ENCODE results near the gene MBNL2.

GRCh38 chr13:97223711-97224541 is 1.8 kb downstream of the MBNL2 start:
- TF ChIP-seq POLR2A (IDR thresholded peaks at IDR 0.05) (peak in 1 of 2 donors; percentile 34), CTCF (IDR thresholded peaks at IDR 0.05) (peak in 4 of 12 donors; percentile 17 to 39 (median 21))
